Skeletal muscle tissue (tissue), 4 donors: ENCODE data around the gene CHST12. TPM values are rescaled to one million over a fixed set of nuclear protein-coding genes. Genes with fewer than 3 reads are reported as not detected.

ENCODE experiments used
- H3K27ac ChIP-seq: one replicate; pipeline ENCODE4 v1.7.0; 2013; ENCODE audit warnings: mild to moderate bottlenecking, low read depth, low read length, inconsistent platforms
- H3K27me3 ChIP-seq, 3 donors: one replicate each; pipeline ENCODE4 v1.7.0; 2013; ENCODE audit warnings: low read length in 3 of 3; ENCODE audit not compliant: control insufficient read depth in 3 of 3, insufficient read depth in 3 of 3
- H3K36me3 ChIP-seq, 3 donors: one replicate each; pipeline ENCODE4 v1.7.0; 2013; ENCODE audit warnings: low read length in 3 of 3; ENCODE audit not compliant: control insufficient read depth in 3 of 3, insufficient read depth in 3 of 3
- H3K4me1 ChIP-seq, 3 donors: one replicate each; pipeline ENCODE4 v1.7.0; 2013; ENCODE audit warnings: low read length in 3 of 3, mild to moderate bottlenecking in 3 of 3; ENCODE audit not compliant: control insufficient read depth in 3 of 3, insufficient read depth in 3 of 3
- H3K4me3 ChIP-seq, 3 donors: one replicate each; pipeline ENCODE4 v1.7.0; 2013; ENCODE audit warnings: low read length in 3 of 3
- H3K9ac ChIP-seq, 3 donors: one replicate each; pipeline ENCODE4 v1.7.0; 2013; ENCODE audit warnings: low read length in 3 of 3, mild to moderate bottlenecking in 3 of 3, moderate library complexity in 2 of 3, low read depth in 1 of 3
- H3K9me3 ChIP-seq, 3 donors: one replicate each; pipeline ENCODE4 v1.7.0; 2013; ENCODE audit warnings: low read length in 3 of 3; ENCODE audit not compliant: control insufficient read depth in 3 of 3
- total RNA-seq: library from RNA; depleted of rRNA; stranded (reverse); fragments of >200 nt; gene quantifications from one replicate; pipeline ENCODE4 v1.2.3, GENCODE V29; 2014
- donor health status: Osteomylitis.

Gene CHST12
- total RNA-seq, 1 donor from 2014 or later, result 1.0 TPM

DNA sequence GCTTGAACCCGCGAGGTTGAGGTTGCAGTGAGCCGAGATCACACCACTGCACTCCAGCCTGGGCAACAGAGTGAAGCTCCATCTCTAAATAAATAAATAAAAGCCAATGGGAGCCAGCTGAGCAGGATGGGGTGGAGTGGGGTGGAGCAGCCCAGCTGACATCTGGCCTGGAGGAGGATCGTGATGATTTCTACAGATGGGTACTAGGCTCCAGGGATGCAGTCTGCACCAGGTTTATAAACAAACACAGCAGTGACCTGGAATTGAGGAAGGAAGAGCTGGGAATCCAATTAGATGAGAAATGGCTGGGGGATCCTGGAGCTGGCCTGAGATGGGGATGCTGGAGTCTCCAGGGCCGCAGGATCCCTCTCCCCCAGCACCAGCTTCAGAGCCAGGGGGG, 80.1 kb downstream of the CHST12 start:
- peaks cover 22 to 25% (median 22%) of the 10 kb centered on the region in 3 donors for H3K4me1 ChIP-seq

DNA sequence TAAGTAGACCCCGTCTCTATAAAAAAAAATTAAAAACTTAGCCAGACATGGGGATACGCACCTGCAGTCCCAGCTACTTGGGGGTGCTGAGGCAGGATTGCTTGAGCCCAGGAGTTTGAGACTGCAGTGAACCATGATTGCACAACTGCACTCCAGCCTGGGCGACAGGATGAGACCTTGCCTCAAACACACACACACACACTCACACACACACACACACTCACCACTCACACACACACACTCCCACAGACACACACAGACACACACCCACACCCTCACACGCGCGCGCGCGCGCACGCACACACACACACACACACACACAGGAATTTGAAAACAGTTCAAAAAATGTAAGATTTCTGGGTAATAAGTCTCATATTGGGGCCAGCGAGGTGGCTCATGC, 81.5 kb downstream of the CHST12 start:
- H3K4me3 ChIP-seq, result no peak overlapping the region
- H3K9me3 ChIP-seq, result no peaks in the 10 kb centered on the region
- H3K27me3 ChIP-seq, result peaks cover 13 to 35% (median 17%) of the 10 kb centered on the region in 3 donors
- no peaks in the 10 kb centered on the region for H3K36me3 ChIP-seq
- no peak overlapping the region for H3K27ac ChIP-seq
- H3K9ac ChIP-seq, result no peak overlapping the region
- H3K4me1 ChIP-seq, result peaks cover 24 to 26% (median 25%) of the 10 kb centered on the region in 3 donors

More for the DNA sequence above, 80.1 kb downstream of the CHST12 start:
- peaks cover 26 to 45% (median 27%) of the 10 kb centered on the region in 3 donors for H3K27me3 ChIP-seq
- H3K9me3 ChIP-seq, result no peaks in the 10 kb centered on the region
- H3K27ac ChIP-seq, result no peak overlapping the region
- no peaks in the 10 kb centered on the region for H3K36me3 ChIP-seq
- no peak overlapping the region for H3K4me3 ChIP-seq
- no peak overlapping the region for H3K9ac ChIP-seq

DNA sequence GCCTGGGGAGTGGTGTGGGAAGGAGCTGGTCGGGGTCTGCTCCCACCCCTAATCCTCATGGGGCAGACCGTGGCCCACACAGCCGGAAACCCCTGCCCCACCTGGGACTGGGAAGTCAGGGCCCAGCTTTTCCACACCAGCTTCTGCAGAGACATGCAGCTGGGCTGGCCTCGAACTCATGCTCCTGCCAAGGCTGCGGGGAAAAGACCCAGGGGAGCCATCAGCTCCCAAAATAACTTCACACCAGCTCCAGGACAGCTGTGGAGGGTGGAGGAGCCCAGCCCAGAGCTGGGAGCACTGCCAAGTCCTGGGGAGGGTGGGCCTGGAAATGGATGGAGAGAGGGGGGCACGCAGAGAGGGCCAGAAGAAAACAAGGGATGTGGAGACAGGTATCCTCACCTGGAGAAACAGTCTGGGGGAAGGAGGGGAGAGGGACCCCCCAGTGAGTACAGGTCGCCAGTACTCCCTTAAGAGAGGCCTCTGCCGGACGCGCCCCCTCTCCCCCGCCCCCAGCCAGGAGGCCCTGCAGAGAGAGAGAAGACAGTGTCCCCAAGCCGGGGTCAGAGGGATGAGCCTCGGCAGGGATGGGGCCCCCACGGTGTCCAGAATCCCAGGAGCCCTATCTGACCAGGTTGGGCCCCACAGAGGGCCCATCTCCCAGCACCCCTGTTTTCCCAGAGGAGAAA, 84.3 kb downstream of the CHST12 start:
- Histone ChIP-seq H3K9ac (no peak overlapping the region), H3K4me3 (no peak overlapping the region), H3K9me3 (no peaks in the 10 kb centered on the region), H3K27me3 (peaks cover 2 to 11% (median 6%) of the 10 kb centered on the region in 3 donors), H3K27ac (no peak overlapping the region), H3K36me3 (no peaks in the 10 kb centered on the region), H3K4me1 (peaks cover 28 to 30% (median 28%) of the 10 kb centered on the region in 3 donors)

DNA sequence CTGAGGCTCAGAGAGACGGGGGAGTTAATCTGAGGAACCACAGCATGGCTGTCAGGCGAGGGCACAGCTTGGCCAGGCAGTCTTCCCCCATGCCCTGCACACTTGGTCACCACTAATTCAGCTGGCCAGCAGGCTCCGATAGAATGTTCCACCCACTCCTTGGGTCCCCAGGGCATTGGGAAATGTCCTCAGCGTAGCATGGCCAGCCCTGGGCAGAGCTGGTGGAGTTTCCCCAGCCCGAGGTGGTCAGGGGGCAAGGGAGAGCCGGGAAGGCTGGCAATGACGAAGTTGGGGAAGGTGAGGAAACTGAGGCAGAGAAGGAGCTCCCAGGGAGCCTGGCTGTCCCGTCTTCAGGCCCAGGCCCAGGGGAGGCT, 84.8 kb downstream of the CHST12 start:
- Histone ChIP-seq H3K4me3 (no peak overlapping the region), H3K4me1 (peaks cover 31 to 34% (median 32%) of the 10 kb centered on the region in 3 donors)

DNA sequence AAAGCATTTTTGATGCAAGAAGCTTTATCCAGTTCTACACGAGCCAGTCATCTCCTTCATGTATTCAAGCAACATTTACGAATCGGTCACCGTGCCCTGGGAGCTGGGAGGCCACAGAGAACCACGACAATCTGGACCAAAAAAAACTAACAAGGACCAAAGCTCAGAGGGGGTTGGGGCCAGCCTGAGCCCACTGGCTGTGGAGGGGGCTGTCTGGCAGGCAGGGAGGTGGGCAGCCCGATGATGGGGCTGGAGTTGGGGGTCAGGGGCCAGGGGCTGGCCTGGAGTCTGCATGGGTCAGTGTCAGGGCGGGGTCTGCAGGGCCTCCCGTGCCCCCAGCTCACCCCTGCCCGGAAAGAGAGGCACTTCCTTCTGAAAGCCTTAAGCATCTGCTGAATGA, 85.3 kb downstream of the CHST12 start:
- Histone ChIP-seq H3K4me1 (peaks cover 31 to 38% (median 34%) of the 10 kb centered on the region in 3 donors), H3K9ac (no peak overlapping the region), H3K27me3 (peaks cover 4 to 18% (median 14%) of the 10 kb centered on the region in 3 donors), H3K9me3 (no peaks in the 10 kb centered on the region), H3K27ac (no peak overlapping the region), H3K36me3 (no peaks in the 10 kb centered on the region), H3K4me3 (no peak overlapping the region)

More for the DNA sequence above, 84.8 kb downstream of the CHST12 start:
- H3K36me3 ChIP-seq, result no peaks in the 10 kb centered on the region
- peaks cover 3 to 16% (median 11%) of the 10 kb centered on the region in 3 donors for H3K27me3 ChIP-seq
- H3K27ac ChIP-seq, result no peak overlapping the region
- H3K9me3 ChIP-seq, result no peaks in the 10 kb centered on the region
- H3K9ac ChIP-seq, result no peak overlapping the region

DNA sequence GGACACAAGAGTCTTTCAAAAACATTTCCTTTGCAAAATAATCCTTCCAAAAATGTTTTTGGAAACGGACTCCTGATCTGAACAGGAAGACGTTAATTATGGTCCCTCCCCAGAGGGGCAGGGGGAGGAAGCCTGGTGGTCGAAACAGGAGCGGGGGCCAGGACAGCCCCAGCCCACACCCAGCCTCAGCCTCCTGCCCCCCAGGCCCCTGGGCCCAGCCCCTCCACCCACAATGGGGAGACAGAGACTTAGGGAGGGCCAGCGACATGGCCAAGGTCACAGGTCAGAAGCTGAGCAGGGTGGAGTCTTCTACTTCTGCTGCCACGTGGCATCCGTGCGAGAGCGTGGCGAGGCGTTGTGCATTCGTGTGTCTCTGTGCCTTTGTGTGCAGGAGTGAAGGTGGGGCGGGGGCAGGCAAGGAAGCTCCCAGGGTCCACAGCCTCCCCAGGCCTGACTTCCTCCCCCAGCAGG, 86.8 kb downstream of the CHST12 start:
- peaks cover 31 to 42% (median 40%) of the 10 kb centered on the region in 3 donors for H3K4me1 ChIP-seq

DNA sequence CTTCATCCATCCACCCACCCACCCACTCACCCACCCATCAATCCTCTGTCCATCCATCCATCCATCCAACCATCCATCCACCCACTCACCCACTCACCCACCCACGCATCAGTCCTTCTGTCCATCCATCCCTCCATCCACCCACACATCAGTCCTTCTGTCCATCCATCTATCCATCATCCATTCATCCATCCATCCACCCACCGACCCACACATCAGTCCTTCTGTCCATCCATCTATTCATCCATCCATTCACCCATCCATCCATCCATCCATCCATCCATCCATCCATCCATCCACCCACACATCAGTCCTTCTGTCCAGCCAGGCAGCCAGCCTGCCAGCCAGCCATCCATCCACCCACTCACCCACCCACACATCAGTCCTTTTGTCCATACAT, 88.6 kb downstream of the CHST12 start:
- Histone ChIP-seq H3K27ac (no peak overlapping the region), H3K36me3 (no peaks in the 10 kb centered on the region), H3K4me3 (no peak overlapping the region), H3K9me3 (no peaks in the 10 kb centered on the region), H3K4me1 (peaks cover 31 to 42% (median 40%) of the 10 kb centered on the region in 3 donors), H3K27me3 (peaks cover 16 to 32% (median 22%) of the 10 kb centered on the region in 3 donors), H3K9ac (no peak overlapping the region)

More for the DNA sequence above, 86.8 kb downstream of the CHST12 start:
- Histone ChIP-seq H3K9me3 (no peaks in the 10 kb centered on the region), H3K9ac (no peak overlapping the region), H3K4me3 (no peak overlapping the region), H3K27me3 (peaks cover 11 to 24% (median 14%) of the 10 kb centered on the region in 3 donors), H3K36me3 (no peaks in the 10 kb centered on the region), H3K27ac (peak overlapping the region; percentile 30)

DNA sequence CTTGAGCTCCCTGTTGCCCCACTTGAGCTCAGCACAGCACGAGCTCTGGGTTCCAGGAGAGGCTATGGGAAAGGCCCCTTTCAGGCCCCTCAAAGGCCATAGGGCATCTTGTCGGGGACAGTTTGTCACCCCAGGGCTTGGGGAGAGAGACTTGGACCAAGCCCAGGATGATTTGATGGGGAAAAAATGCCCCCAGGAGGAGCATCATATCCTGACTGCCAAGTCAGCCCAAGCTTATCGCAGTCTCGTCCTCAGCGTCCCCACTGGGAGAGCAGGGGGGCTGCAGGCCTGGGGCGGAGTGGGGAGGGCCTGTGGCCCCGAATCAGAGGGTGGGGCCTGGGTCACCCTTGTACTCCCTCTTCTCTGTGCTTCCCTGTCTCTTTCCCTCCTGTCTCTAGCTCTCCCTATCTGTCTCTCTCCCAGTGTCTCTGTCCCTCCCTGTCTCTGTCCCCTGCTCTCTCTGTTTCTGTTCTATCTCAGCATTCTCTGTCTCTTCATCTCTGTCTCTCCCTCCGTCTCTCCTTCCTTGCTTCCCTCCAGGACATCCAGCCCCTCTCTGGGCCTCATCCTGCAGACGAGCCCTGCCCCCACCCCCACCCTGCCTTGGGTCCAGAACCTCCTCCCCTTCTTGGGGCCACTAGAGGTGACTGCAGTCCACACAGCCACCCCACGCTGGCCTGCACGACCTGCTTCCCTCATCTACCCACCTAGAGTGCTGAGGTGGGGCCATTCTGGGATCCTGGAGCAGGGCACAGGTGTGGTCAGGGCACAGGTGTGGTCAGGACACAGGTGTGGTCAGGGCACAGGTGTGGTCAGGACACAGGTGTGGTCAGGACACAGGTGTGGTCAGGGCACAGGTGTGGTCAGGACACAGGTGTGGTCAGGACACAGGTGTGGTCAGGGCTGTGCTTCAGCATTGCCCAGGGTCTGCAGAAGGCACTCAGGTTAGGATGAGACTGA, 90.1 kb downstream of the CHST12 start:
- no peaks in the 10 kb centered on the region for H3K9me3 ChIP-seq
- no peak overlapping the region for H3K9ac ChIP-seq
- no peaks in the 10 kb centered on the region for H3K36me3 ChIP-seq
- no peak overlapping the region for H3K27ac ChIP-seq
- no peak overlapping the region for H3K4me3 ChIP-seq
- peaks cover 23 to 41% (median 28%) of the 10 kb centered on the region in 3 donors for H3K27me3 ChIP-seq
- peaks cover 22 to 34% (median 26%) of the 10 kb centered on the region in 3 donors for H3K4me1 ChIP-seq

DNA sequence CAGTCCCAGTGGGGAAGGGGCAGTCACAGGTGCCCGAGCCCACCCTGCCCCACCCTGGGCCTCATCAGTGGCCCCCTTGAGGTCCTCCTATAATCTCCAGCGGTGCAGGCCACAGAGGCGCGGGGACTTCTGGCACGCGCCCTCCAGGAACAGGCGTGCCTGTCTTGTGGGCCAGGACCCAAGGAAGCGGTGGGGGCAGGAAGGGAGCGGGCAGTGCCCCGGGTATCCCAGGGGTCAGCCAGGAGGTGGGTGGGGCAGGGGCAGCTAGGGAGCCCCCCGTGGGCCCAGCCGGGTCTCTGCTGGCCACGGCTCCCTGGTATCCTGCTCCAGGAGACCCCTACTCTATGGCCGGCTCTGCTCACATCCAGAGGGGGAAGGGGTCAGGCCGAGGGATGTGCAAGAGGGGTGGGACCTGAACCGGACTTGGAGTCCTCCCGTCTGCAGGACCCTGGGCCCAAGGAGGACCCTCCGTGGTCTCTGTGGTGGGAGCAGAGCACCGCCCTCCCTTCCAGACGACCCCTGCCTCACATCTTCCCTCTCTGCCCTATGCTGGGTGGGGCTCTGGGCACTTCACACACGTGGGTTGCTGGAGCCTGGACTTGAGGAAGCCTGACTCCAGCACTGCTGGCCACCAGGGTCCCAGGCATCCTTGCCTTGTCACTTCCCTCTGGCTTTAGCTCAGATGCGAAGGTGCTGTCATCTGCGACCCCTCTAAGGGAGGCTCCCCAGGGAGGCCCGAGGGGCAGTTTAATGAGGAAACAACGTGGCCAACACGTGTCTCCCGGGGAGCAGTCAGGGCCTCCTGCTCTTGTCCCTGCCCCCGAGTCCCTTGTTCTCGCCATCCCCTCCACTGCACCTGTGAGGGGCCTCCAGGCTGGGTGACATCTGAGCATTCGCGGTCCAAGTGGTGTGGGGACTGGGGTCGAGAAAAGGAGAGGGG, 91.0 kb downstream of the CHST12 start:
- H3K4me3 ChIP-seq, result no peak overlapping the region
- H3K27ac ChIP-seq, result no peak overlapping the region
- H3K36me3 ChIP-seq, result no peaks in the 10 kb centered on the region
- H3K27me3 ChIP-seq, result peaks cover 26 to 49% (median 32%) of the 10 kb centered on the region in 3 donors
- H3K9me3 ChIP-seq, result no peaks in the 10 kb centered on the region
- H3K9ac ChIP-seq, result no peak overlapping the region
- peaks cover 13 to 28% (median 18%) of the 10 kb centered on the region in 3 donors for H3K4me1 ChIP-seq
